Kidney (tissue), 14 donors: ENCODE data around the gene PSMG2. TPM values are rescaled to one million over a fixed set of nuclear protein-coding genes. Genes with fewer than 3 reads are reported as not detected.

Source experiments
- DNase-seq, 5 donors: peaks; one replicate each; pipeline ENCODE4 v3.0.0-alpha.2; 2013 to 2020
- FAIRE-seq: peaks from 2 replicates; lab custom pipeline; 2012; peaks lifted over from hg19 to GRCh38; lab: Jason Lieb, UNC
- H3K27ac ChIP-seq, 2 donors: one replicate each; pipeline ENCODE4 v1.7.0; 2013; ENCODE audit warnings: low read depth in 2 of 2, low read length in 2 of 2, inconsistent platforms in 1 of 2
- H3K27me3 ChIP-seq: one replicate; pipeline ENCODE4 v1.7.1; 2013; ENCODE audit warnings: low read length, inconsistent platforms; ENCODE audit not compliant: control insufficient read depth, insufficient read depth
- H3K36me3 ChIP-seq, 3 donors: one replicate each; pipeline versions ENCODE4 v1.7.0 to v1.7.1; 2013; ENCODE audit warnings: low read length in 3 of 3, control low read depth in 1 of 3, inconsistent platforms in 1 of 3; ENCODE audit not compliant: insufficient read depth in 3 of 3, control insufficient read depth in 2 of 3
- H3K4me1 ChIP-seq, 3 donors: one replicate each; pipeline versions ENCODE4 v1.7.0 to v1.7.1; 2013; ENCODE audit warnings: low read length in 3 of 3, inconsistent platforms in 1 of 3, low read depth in 1 of 3; ENCODE audit not compliant: control insufficient read depth in 2 of 3, insufficient read depth in 2 of 3
- H3K4me3 ChIP-seq, 3 donors: one replicate each; pipeline versions ENCODE4 v1.7.0 to v1.8.1; 2013; ENCODE audit warnings: low read length in 3 of 3, control low read depth in 1 of 3, inconsistent platforms in 1 of 3
- H3K9ac ChIP-seq, 3 donors: one replicate each; pipeline versions ENCODE4 v1.7.0 to v1.7.1; 2013; ENCODE audit warnings: low read length in 3 of 3, control low read depth in 1 of 3, inconsistent platforms in 1 of 3
- H3K9me3 ChIP-seq, 3 donors: one replicate each; pipeline versions ENCODE4 v1.7.0 to v1.7.1; 2013; ENCODE audit warnings: low read length in 3 of 3, control low read depth in 1 of 3, inconsistent platforms in 1 of 3; ENCODE audit not compliant: control insufficient read depth in 2 of 3, insufficient read depth in 1 of 3
- intact Hi-C: fragments of 100-400 bp; cut with DNase I; formaldehyde crosslinking; loops from one replicate; pipeline ENCODE4 v1.11.1; 2022
- polyA plus RNA-seq: library from polyadenylated mRNA; stranded (reverse); fragments of 350-450 nt; fragmentation: Illumina TruSeq; extraction: RNeasy Lipid Tissue Mini Kit (QIAGEN cat#74804); gene quantifications from one replicate; pipeline ENCODE4 v1.2.3, GENCODE V29; 2014; ENCODE audit warnings: low read depth, low replicate concordance; ENCODE audit not compliant: insufficient read depth
- total RNA-seq: library from RNA; stranded (reverse); fragmentation: NEBNext Ultra II Directional; extraction: Animal tissue kit (Norgen Biotek cat#: 25700); gene quantifications from one replicate; pipeline ENCODE4 v1.2.1, GENCODE V29; 2021
- TF ChIP-seq, protein P1 (sequence below): IDR thresholded peaks from 3 replicates; pipeline ENCODE4 v1.5.1; 2012; ENCODE audit warnings: mild to moderate bottlenecking, moderate library complexity, borderline replicate concordance; ENCODE audit not compliant: insufficient read depth; ENCODE audit errors: extremely low read depth
- donor health status: control.
- donor health status: control.
- donor health status: control.
- donor health status: control.
- donor health status: control.
- donor health status: DM: yes; HTN: yes; CAD: no.
- donor health status: Normal renal cell carcinoma (clear cell type).

Gene PSMG2
- total and polyA plus RNA-seq, 2 donors from 2014 or later, result 66.2 to 108 TPM

DNA sequence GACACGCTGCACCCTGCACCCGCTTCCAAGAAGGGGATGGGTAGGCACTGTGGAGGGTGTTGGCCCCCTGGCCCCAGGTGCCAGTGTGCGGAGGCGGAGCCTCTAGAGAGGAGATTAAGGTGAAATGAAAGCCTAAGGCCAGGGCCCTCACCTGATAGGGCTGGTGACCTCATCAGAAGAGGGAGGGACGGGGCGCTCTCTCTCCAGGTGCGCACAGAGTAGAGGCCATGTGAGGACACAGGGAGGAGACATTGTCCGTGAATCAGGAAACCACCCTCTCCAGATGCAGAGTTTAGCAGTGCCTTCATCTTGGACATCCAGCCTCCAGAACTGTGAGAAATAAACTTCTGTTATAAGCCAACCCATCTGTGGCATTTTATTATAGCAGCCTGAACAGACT, 62.3 kb downstream of the PSMG2 start:
- Histone ChIP-seq H3K4me1 (no peaks in the 10 kb centered on the region), H3K9ac (no peak overlapping the region), H3K4me3 (no peak overlapping the region), H3K9me3 (no peaks in the 10 kb centered on the region), H3K27ac (no peak overlapping the region), H3K36me3 (no peaks in the 10 kb centered on the region), H3K27me3 (no peaks in the 10 kb centered on the region)
- intact Hi-C loops, result no loop called here
- TF ChIP-seq, protein P1, sequence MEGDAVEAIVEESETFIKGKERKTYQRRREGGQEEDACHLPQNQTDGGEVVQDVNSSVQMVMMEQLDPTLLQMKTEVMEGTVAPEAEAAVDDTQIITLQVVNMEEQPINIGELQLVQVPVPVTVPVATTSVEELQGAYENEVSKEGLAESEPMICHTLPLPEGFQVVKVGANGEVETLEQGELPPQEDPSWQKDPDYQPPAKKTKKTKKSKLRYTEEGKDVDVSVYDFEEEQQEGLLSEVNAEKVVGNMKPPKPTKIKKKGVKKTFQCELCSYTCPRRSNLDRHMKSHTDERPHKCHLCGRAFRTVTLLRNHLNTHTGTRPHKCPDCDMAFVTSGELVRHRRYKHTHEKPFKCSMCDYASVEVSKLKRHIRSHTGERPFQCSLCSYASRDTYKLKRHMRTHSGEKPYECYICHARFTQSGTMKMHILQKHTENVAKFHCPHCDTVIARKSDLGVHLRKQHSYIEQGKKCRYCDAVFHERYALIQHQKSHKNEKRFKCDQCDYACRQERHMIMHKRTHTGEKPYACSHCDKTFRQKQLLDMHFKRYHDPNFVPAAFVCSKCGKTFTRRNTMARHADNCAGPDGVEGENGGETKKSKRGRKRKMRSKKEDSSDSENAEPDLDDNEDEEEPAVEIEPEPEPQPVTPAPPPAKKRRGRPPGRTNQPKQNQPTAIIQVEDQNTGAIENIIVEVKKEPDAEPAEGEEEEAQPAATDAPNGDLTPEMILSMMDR, result no peak
- DNase-seq (peak in 1 of 5 donors; percentile 31), FAIRE-seq (no peak)

- Histone ChIP-seq H3K4me1 (no peaks in the 10 kb centered on the region), H3K4me3 (no peak overlapping the region), H3K36me3 (no peaks in the 10 kb centered on the region), H3K9ac (no peak overlapping the region), H3K27me3 (no peaks in the 10 kb centered on the region), H3K27ac (no peak overlapping the region), H3K9me3 (no peaks in the 10 kb centered on the region)
- DNase-seq, result peak in 1 of 5 donors; percentile 43
- TF ChIP-seq, protein P1, result no peak
- intact Hi-C loops, result no loop called here
- FAIRE-seq, result no peak
Observed at GRCh38 chr18:12765586-12765985, 62.7 kb downstream of the PSMG2 start.

GRCh38 chr18:12766986-12767433, 64.2 kb downstream of the PSMG2 start:
- H3K9ac ChIP-seq, result no peak overlapping the region
- TF ChIP-seq, protein P1, result no peak
- H3K9me3 ChIP-seq, result no peaks in the 10 kb centered on the region
- intact Hi-C loops, result no loop called here
- H3K4me3 ChIP-seq, result no peak overlapping the region
- no peak for FAIRE-seq
- H3K27ac ChIP-seq, result no peak overlapping the region
- H3K4me1 ChIP-seq, result no peaks in the 10 kb centered on the region
- peak in 3 of 5 donors; percentile 5 to 37 (median 21) for DNase-seq
- no peaks in the 10 kb centered on the region for H3K36me3 ChIP-seq
- no peaks in the 10 kb centered on the region for H3K27me3 ChIP-seq
